HepG2 (cell line): ENCODE measurements around the gene MED28.

ENCODE experiments used
- ATF7 ChIP-seq, 2 experiments: fragments of 450-650 bp in 1 of 2; sonication (generic) in 1 of 2; formaldehyde crosslinking in 1 of 2; IDR thresholded peaks; 2 replicates each; pipeline versions ENCODE4 v1.4.0 to v1.6.1; 2016 to 2020; ENCODE audit warnings: antibody characterized with exemption in 1 of 2, mild to moderate bottlenecking in 1 of 2, missing genetic modification reagents in 1 of 2
- JUN ChIP-seq: sonication (generic); formaldehyde crosslinking; IDR thresholded peaks from 2 replicates; pipeline ENCODE4 v1.4.0; 2020; ENCODE audit warnings: mild to moderate bottlenecking, missing genetic modification reagents
- MYC ChIP-seq: sonication (generic); formaldehyde crosslinking; IDR thresholded peaks from 2 replicates; pipeline ENCODE4 v1.9.0; 2021; ENCODE audit warnings: missing genetic modification reagents, borderline replicate concordance
- POLR2AphosphoS5 ChIP-seq: IDR thresholded peaks from 2 replicates; pipeline ENCODE4 v1.6.1; 2012; ENCODE audit warnings: low read depth, low read length
- RXRA ChIP-seq: sonication (generic); formaldehyde crosslinking; IDR thresholded peaks from 2 replicates; pipeline ENCODE4 v1.5.1; 2020; ENCODE audit warnings: missing genetic modification reagents
- SSRP1 ChIP-seq: IDR thresholded peaks from 2 replicates; pipeline ENCODE4 v1.6.1; 2016; ENCODE audit warnings: control low read depth
- TF ChIP-seq, protein P1 (sequence below): IDR thresholded peaks from 2 replicates; pipeline ENCODE4 v1.6.1; 2012; ENCODE audit warnings: inconsistent platforms
- TF ChIP-seq, protein P2 (sequence below): sonication (generic); formaldehyde crosslinking; IDR thresholded peaks from 2 replicates; pipeline ENCODE4 v1.4.0; 2020; ENCODE audit warnings: missing genetic modification reagents
- TF ChIP-seq, protein P3 (sequence below): sonication (generic); formaldehyde crosslinking; conservative IDR thresholded peaks from 2 replicates; pipeline ENCODE4 v1.4.0; 2020; ENCODE audit warnings: missing genetic modification reagents
- TF ChIP-seq, protein P4 (sequence below): sonication (generic); formaldehyde crosslinking; IDR thresholded peaks from 2 replicates; pipeline ENCODE4 v1.4.0; 2020; ENCODE audit warnings: mild to moderate bottlenecking, missing genetic modification reagents
- TF ChIP-seq, protein P5 (sequence below): sonication (generic); formaldehyde crosslinking; conservative IDR thresholded peaks from 2 replicates; pipeline ENCODE4 v1.4.0; 2020; ENCODE audit warnings: missing genetic modification reagents

DNA sequence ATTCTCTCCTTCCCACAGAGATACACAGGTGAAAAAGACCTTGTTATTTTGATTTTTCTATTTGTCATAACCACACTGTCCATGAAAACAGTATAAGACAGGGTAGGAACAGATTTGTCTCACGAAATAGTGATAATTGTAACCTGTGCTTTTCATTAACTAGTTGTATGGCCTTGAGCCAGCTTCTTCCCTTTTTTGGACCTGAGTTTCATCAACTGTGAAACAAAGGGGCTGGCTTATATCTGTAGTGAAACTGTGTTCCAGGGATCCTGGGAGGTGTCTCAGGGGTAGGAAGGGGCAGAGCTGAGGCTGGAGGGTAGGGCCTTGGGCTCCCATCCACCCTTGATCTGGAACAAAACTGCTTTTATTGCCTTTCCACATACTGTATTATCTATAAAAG lies 50.9 kb downstream of the MED28 start:
- no peak for TF ChIP-seq JUN (CRISPR knock-in tag)
- TF ChIP-seq, protein P1, sequence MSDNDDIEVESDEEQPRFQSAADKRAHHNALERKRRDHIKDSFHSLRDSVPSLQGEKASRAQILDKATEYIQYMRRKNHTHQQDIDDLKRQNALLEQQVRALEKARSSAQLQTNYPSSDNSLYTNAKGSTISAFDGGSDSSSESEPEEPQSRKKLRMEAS = no peak
- no peak for TF ChIP-seq ATF7 (IDR thresholded peaks at IDR 0.05)
- TF ChIP-seq ATF7 (CRISPR knock-in tag; IDR thresholded peaks at IDR 0.05) = no peak
- TF ChIP-seq, protein P2, sequence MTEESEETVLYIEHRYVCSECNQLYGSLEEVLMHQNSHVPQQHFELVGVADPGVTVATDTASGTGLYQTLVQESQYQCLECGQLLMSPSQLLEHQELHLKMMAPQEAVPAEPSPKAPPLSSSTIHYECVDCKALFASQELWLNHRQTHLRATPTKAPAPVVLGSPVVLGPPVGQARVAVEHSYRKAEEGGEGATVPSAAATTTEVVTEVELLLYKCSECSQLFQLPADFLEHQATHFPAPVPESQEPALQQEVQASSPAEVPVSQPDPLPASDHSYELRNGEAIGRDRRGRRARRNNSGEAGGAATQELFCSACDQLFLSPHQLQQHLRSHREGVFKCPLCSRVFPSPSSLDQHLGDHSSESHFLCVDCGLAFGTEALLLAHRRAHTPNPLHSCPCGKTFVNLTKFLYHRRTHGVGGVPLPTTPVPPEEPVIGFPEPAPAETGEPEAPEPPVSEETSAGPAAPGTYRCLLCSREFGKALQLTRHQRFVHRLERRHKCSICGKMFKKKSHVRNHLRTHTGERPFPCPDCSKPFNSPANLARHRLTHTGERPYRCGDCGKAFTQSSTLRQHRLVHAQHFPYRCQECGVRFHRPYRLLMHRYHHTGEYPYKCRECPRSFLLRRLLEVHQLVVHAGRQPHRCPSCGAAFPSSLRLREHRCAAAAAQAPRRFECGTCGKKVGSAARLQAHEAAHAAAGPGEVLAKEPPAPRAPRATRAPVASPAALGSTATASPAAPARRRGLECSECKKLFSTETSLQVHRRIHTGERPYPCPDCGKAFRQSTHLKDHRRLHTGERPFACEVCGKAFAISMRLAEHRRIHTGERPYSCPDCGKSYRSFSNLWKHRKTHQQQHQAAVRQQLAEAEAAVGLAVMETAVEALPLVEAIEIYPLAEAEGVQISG (CRISPR knock-in tag) = no peak
- TF ChIP-seq SSRP1 (CRISPR knock-in tag) = no peak
- TF ChIP-seq, protein P3, sequence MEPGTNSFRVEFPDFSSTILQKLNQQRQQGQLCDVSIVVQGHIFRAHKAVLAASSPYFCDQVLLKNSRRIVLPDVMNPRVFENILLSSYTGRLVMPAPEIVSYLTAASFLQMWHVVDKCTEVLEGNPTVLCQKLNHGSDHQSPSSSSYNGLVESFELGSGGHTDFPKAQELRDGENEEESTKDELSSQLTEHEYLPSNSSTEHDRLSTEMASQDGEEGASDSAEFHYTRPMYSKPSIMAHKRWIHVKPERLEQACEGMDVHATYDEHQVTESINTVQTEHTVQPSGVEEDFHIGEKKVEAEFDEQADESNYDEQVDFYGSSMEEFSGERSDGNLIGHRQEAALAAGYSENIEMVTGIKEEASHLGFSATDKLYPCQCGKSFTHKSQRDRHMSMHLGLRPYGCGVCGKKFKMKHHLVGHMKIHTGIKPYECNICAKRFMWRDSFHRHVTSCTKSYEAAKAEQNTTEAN (CRISPR knock-in tag) = no peak
- TF ChIP-seq, protein P4, sequence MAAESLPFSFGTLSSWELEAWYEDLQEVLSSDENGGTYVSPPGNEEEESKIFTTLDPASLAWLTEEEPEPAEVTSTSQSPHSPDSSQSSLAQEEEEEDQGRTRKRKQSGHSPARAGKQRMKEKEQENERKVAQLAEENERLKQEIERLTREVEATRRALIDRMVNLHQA (CRISPR knock-in tag) = no peak
- TF ChIP-seq POLR2AphosphoS5 = no peak
- TF ChIP-seq MYC (CRISPR knock-in tag) = no peak
- TF ChIP-seq, protein P5, sequence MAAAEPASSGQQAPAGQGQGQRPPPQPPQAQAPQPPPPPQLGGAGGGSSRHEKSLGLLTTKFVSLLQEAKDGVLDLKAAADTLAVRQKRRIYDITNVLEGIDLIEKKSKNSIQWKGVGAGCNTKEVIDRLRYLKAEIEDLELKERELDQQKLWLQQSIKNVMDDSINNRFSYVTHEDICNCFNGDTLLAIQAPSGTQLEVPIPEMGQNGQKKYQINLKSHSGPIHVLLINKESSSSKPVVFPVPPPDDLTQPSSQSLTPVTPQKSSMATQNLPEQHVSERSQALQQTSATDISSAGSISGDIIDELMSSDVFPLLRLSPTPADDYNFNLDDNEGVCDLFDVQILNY (CRISPR knock-in tag) = no peak
- TF ChIP-seq RXRA (CRISPR knock-in tag) = no peak
